Esophagus muscularis mucosa (tissue), 4 donors: ENCODE results near the gene GYPC.
"Not testable (repeated sequence)": the region's sequence is repeated elsewhere in the genome, so short reads cannot be mapped to it uniquely, and the experiment has no call there.

Source experiments
- CTCF ChIP-seq, 3 experiments: fragments of 200-600 bp in 2 of 3; fragments of 450-650 bp in 1 of 3; sonication (generic) in 2 of 3; IDR thresholded peaks; one replicate each; pipeline ENCODE4 v1.5.1; 2017 to 2019; ENCODE audit warnings: antibody characterized with exemption in 3 of 3, mild to moderate bottlenecking in 2 of 3, moderate library complexity in 1 of 3
- EP300 ChIP-seq: sonication (generic); formaldehyde crosslinking; IDR thresholded peaks from one replicate; pipeline ENCODE4 v1.6.1; 2017; ENCODE audit warnings: antibody characterized with exemption
- POLR2A ChIP-seq: fragments of 450-650 bp; IDR thresholded peaks from one replicate; pipeline ENCODE4 v1.6.1; 2017; ENCODE audit warnings: antibody characterized with exemption, moderate library complexity, mild to moderate bottlenecking, low read depth

GRCh38 chr2:126692934-126693592 is 37.1 kb downstream of the GYPC start:
- not testable (repeated sequence) for TF ChIP-seq CTCF (IDR thresholded peaks at IDR 0.05); EP300; POLR2A
